GM12874 (cell line): ENCODE data around the gene BAIAP2.

Source experiments
- TF ChIP-seq, protein P1 (sequence below): IDR thresholded peaks from 2 replicates; pipeline ENCODE4 v1.5.1; 2011; ENCODE audit warnings: low read depth, mild to moderate bottlenecking, control low read depth, low read length, moderate library complexity; ENCODE audit not compliant: insufficient read depth

Gene BAIAP2

DNA sequence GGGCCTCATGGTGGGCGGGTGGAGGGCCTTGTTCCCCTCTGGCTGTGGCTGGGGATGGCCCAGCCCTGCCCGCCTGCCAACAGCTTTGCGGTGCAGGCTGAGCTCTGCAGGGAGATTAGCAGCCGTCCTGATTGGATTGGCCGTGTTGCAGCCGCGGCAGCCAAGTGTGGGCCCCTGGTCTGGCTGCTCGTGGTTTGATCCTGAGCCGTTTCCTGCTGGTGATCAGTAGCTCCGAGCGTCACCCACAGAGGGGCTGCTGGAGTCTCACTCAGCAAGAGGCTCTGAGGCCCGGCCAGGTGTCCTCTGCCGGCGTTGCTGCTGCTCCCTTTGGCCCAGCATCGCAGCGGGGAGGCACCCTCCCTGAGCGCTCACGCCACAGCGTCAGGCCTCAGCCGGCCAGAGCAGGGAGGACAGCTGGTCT is 32.5 kb downstream of the BAIAP2 start:
- TF ChIP-seq, protein P1, sequence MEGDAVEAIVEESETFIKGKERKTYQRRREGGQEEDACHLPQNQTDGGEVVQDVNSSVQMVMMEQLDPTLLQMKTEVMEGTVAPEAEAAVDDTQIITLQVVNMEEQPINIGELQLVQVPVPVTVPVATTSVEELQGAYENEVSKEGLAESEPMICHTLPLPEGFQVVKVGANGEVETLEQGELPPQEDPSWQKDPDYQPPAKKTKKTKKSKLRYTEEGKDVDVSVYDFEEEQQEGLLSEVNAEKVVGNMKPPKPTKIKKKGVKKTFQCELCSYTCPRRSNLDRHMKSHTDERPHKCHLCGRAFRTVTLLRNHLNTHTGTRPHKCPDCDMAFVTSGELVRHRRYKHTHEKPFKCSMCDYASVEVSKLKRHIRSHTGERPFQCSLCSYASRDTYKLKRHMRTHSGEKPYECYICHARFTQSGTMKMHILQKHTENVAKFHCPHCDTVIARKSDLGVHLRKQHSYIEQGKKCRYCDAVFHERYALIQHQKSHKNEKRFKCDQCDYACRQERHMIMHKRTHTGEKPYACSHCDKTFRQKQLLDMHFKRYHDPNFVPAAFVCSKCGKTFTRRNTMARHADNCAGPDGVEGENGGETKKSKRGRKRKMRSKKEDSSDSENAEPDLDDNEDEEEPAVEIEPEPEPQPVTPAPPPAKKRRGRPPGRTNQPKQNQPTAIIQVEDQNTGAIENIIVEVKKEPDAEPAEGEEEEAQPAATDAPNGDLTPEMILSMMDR = no peak

DNA sequence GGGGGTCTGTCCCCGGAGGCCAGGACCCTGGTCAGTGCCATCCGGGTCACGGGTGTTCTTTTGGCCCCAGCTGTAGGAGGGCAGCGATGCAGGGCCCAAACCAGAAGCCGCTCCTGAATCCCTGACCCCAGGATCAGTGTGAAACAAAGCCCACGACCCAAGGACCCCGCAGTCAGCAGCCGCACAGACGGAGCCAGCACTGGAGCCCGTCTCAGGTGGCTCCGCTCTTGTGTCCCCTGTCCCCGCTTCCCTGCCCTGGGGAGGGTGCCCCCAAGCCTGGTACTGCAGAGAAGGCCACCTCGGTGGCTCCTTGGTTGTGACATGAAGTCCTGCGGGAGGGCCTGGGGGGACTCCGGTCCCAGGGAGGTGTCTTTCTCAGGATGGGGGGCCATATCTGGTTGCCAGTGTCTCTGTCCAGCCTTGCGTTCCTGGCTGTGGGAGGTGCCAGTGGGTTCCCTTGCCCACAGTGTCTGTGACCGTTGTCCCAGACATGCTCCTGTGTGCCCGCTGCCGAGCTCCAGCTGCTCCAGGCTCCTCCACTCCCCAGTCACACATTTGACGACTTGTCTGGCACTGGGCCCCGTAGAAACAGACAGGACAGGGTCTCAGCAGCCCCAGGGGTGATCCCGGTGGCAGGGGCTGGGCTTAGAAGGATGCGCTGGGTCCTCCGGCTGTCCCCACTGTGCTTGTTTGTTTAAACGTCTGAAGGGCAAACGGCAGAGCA is 33.6 kb downstream of the BAIAP2 start:
- TF ChIP-seq, protein P1 = no peak

DNA sequence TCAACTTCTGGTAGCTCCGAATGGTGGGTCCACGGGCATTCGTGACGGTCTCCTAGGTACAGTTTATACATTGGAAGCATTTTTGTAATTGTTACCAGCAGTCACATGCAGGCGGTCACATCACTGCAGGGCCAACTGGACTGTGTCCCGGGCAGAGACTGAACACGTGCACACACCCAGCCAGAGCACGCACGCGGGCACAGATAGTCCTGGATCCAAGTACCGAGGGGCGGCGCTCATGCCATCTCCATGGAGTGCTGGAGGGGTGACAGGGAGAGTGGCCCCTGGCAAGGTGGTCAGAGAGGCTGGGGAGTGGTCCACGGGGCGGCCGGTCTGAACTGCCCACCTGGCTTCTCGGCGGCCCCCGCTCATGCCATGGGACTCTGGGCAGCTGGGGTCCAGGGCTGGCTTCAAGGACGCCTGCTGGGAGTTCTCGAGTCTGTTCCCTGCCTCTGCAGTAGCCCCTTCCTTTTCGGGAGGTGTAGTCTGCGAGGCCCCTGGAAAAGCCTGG is 34.2 kb downstream of the BAIAP2 start:
- TF ChIP-seq, protein P1 = no peak

DNA sequence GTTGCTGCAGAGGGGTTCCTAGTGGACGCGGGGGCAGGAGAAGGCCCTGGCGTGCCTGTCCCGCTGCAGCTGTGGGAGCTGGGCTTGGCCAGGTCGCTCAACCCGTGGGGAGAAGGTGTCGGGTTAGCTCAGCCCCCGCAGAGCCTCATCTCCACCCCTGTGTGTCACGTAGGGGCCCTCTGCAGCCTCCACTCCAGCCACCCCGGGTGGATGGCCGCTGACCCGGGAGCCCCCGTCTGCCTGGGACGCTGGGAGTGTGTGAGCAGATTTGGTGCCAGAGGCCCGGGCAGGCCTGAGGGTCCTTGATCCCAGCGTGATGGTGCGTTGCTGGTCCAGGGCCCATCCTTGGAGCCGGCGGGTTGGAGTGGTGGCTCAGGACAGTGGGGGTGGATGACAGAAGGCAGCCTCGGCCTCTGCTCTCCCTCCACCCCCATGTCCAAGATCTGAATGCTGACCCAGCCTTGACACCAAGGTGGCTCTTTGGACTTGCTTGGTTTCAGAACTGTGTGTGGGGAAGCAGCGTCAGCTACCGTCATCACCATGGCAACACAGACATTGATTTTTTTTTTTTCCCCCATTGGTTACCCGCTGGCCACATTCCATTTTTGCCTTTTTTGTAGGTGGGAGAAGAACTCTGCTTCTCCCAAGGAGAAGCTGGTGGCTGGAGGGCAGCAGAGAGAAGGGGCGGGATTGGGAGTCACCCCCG is 35.7 kb downstream of the BAIAP2 start:
- TF ChIP-seq, protein P1 = no peak

DNA sequence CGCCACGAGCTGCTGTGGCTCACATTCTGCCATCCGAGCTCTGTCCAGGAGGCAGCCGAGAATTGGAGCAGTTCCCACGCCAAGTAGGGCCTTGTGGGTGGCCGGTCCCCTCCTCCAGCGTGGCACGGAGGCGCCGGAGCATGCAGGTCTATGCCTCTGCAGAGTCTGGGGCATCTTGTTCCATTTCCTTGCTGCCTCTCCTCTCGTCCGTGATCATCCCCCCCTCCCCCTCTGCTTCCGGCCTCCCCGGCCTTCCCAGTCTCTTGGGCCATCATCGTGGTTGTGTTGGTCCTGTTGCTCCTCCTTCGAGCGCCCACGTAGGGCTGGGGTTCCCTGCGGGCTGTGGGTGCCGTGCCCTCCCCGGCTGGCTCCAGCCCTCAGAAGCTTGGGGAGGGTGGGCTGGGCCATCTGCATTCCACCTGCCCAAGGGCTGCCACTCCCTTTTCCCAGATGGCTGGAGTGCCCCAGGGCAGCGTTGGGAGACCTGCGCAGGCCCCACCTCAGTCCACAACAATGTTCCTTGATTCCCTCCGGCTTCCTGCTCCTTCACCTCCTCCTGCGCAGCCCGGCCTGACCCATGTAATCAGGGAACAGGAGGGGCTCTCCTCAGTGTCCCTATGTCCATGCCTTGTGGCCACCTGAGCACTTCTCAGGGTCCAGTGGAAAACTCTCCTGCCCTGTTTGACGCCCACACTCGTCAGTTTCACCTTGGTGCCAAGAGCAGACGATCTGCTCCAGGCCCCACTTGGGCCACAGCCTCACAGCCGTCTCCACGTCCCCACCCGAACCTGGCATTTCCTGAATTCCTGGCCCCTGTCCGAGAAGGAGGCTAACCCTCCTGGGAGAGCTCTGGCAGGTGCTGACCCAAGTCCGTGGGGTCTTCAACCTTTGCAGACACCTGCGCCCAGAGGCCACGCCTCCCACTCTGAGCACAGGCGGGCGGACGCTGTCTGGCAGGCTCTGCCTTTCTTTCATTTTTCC is 37.1 kb downstream of the BAIAP2 start:
- TF ChIP-seq, protein P1 = no peak

DNA sequence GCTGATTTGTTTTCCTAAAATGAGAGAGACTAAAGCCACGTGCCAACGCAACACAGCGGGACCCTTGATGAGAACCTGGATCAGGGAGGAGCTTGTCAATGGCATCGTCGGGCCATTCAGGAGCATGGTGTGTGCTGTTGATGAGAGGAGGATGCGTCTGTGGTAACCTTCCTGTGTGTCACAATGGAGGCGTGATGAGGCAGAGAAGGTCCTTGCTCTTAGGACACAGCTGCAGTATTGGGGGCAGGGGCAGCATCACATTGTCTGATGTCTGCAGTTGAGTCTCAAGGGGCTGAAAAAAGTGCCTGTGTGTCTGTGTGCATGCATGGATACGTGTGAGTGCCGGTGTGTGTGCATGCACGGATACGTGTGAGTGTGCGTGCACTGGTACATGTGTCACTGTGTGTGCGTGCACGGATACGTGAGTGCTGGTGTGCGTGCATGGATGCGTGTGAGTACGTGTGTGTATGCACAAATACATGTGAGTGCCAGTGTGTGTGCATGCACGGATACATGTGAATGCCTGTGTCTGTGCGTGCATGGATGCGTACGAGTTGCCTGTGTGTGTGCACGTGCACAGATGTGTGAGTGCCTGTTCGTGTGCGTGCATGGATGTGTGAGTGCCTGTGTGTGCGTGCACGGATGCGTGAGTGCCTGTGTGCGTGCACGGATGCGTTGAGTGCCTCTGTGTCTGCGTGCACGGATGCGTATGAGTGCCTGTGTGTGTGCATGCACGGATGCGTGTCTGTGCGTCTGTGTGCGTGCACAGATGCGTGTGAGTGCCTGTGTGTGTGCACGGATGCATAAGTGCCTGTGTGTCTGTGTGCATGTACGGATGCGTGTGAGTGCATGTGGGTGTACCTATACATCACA is 39.3 kb downstream of the BAIAP2 start:
- TF ChIP-seq, protein P1 = no peak
